MCF 10A (cell line): ENCODE measurements around the gene CLEC2D. TPM values are rescaled to one million over a fixed set of nuclear protein-coding genes. Genes with fewer than 3 reads are reported as not detected.

Experiments used
- BruUV-seq: library from RNA; stranded (reverse); fragments of 400-500 nt; replicated peaks from 2 replicates; lab custom pipeline; 2021; lab: Mats Ljungman, UMichigan
- CTCF ChIA-PET: fragments of 300-600 bp; sonication (Branson Sonifier 250); formaldehyde crosslinking; extraction: SDS; loops from one replicate; lab custom pipeline; 2021; ENCODE audit warnings: antibody characterized with exemption, inconsistent platforms; lab: Yijun Ruan, JAX
- POLR2A ChIA-PET: fragments of 300-600, 350-650 bp; sonication (Branson Sonifier 250); formaldehyde crosslinking; extraction: SDS; loops from one replicate; lab custom pipeline; 2020; ENCODE audit warnings: antibody characterized with exemption, inconsistent platforms; lab: Yijun Ruan, JAX
- DNase-seq: peaks from one replicate; pipeline ENCODE4 v3.0.0-alpha.2; 2018; ENCODE audit not compliant: unreplicated experiment
- H3K27ac Mint-ChIP-seq: one replicate; pipeline ENCODE4 v1.8.0; 2022; ENCODE audit warnings: mild to moderate bottlenecking, low read depth, mixed read lengths; ENCODE audit not compliant: unreplicated experiment
- H3K27me3 Mint-ChIP-seq: one replicate; pipeline ENCODE4 v1.8.0; 2022; ENCODE audit warnings: mixed read lengths; ENCODE audit not compliant: insufficient read depth, unreplicated experiment
- H3K36me3 Mint-ChIP-seq: one replicate; pipeline ENCODE4 v1.8.0; 2022; ENCODE audit warnings: mild to moderate bottlenecking, moderate library complexity, mixed read lengths; ENCODE audit not compliant: insufficient read depth, unreplicated experiment
- H3K4me1 Mint-ChIP-seq: one replicate; pipeline ENCODE4 v1.8.0; 2022; ENCODE audit warnings: mixed read lengths; ENCODE audit not compliant: insufficient read depth, unreplicated experiment
- H3K4me3 Mint-ChIP-seq: one replicate; pipeline ENCODE4 v1.8.0; 2022; ENCODE audit warnings: mild to moderate bottlenecking, moderate library complexity, mixed read lengths; ENCODE audit not compliant: unreplicated experiment
- H3K9me3 Mint-ChIP-seq: one replicate; pipeline ENCODE4 v1.8.0; 2022; ENCODE audit warnings: mixed read lengths; ENCODE audit not compliant: unreplicated experiment
- CTCF ChIP-seq: fragments of 200-600 bp; IDR thresholded peaks from one replicate; pipeline ENCODE4 v1.8.0; 2022; ENCODE audit warnings: antibody characterized with exemption, mild to moderate bottlenecking; ENCODE audit not compliant: unreplicated experiment
- intact Hi-C: fragments of 100-400 bp; cut with micrococcal nuclease; formaldehyde crosslinking; loops from 2 replicates; pipeline ENCODE4 v1.14.1; 2022
- total RNA-seq: library from RNA; stranded (reverse); gene quantifications from 2 replicates; pipeline ENCODE4 v1.2.3, GENCODE V29; 2022

CLEC2D gene
- total RNA-seq, 1 experiment from 2014 or later: 5.1 TPM

DNA sequence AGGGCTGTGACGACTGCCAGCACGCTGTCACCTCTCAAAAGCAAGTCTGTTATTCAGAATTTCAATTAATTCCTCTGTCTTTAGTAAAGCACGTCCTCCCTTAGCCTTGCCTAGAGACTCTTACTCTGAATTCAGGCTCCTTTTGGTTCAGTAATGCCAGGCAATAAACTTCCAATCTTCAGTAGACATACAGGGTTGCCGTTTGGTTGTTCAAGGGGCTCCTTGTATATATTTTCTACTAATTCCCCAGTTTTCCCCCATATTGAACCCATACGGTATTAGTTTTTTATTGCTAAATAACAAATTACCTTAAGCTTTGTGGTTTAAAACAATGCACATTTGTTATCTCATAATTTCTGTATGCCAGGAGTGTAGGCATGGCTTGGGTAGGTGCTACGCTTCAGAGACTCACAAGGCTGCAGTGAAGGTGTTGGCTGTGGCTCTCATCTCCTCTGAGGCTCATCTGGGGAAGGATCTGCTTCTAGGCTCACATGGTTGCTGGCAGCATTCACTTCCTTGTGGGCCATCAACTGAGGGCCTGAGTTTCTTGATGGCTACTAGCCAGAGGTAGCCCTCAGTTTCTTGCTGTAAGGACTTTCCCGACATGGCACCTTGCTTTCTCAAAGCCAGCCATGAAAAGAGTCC, 70.7 kb downstream of the CLEC2D start:
- no peak for TF ChIP-seq CTCF
- Mint-ChIP-seq H3K4me1 (peaks cover 8% of the 10 kb centered on the region), H3K9me3 (no peaks in the 10 kb centered on the region), H3K27ac (peak overlapping the region; percentile 69), H3K4me3 (peak overlapping the region; percentile 71), H3K27me3 (no peaks in the 10 kb centered on the region), H3K36me3 (no peaks in the 10 kb centered on the region)
- DNase-seq: no peak
- ChIA-PET CTCF (interaction anchor here (0.7 to 3.7 kb wide), 3 partner anchors 9 to 409 kb away, joined by 4 to 28 read pairs (median 22); no protein-coding TSS in a partner anchor), POLR2A (interaction anchor here (1.1 to 1.3 kb wide), 2 partner anchors 15 to 92 kb away, joined by 4 read pairs; no protein-coding TSS in a partner anchor)
- intact Hi-C loops: no loop called here
- BruUV-seq: no TSS peak

DNA sequence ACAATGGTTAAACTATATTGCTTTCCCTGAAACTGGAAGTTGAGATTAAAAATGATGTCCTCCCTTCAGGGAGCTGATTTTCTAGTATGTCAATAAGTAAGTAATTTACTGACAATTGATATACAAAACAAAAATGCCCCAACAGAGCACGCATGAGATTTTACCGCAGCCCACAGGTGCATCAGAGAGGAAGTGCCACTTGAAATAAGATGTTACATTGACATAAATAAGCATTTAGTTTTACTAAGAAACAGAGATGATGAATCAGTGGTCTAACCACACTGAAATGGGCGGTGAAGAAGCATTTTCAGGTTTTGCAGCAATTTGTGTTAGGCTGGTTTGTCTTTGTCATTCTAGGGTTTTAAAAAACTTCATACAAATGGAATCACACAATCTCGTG, 72.2 kb downstream of the CLEC2D start:
- ChIA-PET CTCF (interaction anchor here (1.7 to 3.6 kb wide), 4 partner anchors 9 to 410 kb away, joined by 6 to 22 read pairs (median 17); no protein-coding TSS in a partner anchor), POLR2A (interaction anchor here (0.8 to 1.9 kb wide), 2 partner anchors 9 to 16 kb away, joined by 3 to 6 read pairs; no protein-coding TSS in a partner anchor)
- Mint-ChIP-seq H3K27ac (no peak overlapping the region), H3K4me3 (no peak overlapping the region), H3K27me3 (no peaks in the 10 kb centered on the region), H3K4me1 (peaks cover 8% of the 10 kb centered on the region), H3K9me3 (no peaks in the 10 kb centered on the region), H3K36me3 (no peaks in the 10 kb centered on the region)
- BruUV-seq: no TSS peak
- intact Hi-C loops: no loop called here
- TF ChIP-seq CTCF: no peak
- no peak for DNase-seq

- Mint-ChIP-seq H3K4me1 (peaks cover 8% of the 10 kb centered on the region), H3K4me3 (no peak overlapping the region), H3K27me3 (no peaks in the 10 kb centered on the region), H3K27ac (no peak overlapping the region), H3K9me3 (no peaks in the 10 kb centered on the region), H3K36me3 (no peaks in the 10 kb centered on the region)
- no TSS peak for BruUV-seq
- ChIA-PET POLR2A (interaction anchor here (0.8 to 1.9 kb wide), 3 partner anchors 8 to 20 kb away, joined by 3 to 6 read pairs (median 4); no protein-coding TSS in a partner anchor), CTCF (interaction anchor here (0.6 to 3.6 kb wide), 33 partner anchors 8 to 1446 kb away, joined by 3 to 22 read pairs (median 4); partner anchors contain the start of gene CLECL1)
- no peak for DNase-seq
- no peak for TF ChIP-seq CTCF
- intact Hi-C loops: no loop called here
Measured at GRCh38 chr12:9742661-9743060, 73.1 kb downstream of the CLEC2D start.

DNA sequence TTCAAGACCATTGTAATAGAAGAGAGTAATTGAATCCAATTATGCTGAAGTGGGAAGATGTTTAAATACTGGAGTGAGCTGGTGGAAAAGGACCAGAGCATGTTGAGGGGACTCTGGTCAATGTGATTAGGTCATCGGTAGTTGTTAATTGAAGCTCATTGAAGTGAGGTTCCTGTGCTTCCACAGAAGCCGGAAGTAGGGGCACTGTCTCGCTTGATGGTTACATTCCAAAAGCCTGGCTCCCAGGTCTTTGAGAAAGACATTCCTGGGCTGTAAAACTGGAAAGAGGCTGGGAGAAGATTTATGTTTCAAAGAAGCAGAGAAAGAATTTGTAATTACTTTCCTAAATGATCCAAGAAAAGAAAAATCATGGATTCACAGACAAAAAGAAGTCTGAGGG, 75.7 kb downstream of the CLEC2D start:
- Mint-ChIP-seq H3K36me3 (no peaks in the 10 kb centered on the region), H3K9me3 (no peaks in the 10 kb centered on the region), H3K27me3 (no peaks in the 10 kb centered on the region), H3K27ac (no peak overlapping the region), H3K4me3 (no peak overlapping the region), H3K4me1 (peaks cover 6% of the 10 kb centered on the region)
- no TSS peak for BruUV-seq
- ChIA-PET POLR2A (interaction anchor here (0.7 kb wide), 1 partner anchor 392 kb away, joined by 3 read pairs; no protein-coding TSS in a partner anchor), CTCF (interaction anchor here (0.5 to 3.3 kb wide), 6 partner anchors 15 to 1187 kb away, joined by 3 to 14 read pairs (median 4); no protein-coding TSS in a partner anchor)
- TF ChIP-seq CTCF: no peak
- intact Hi-C loops: loop anchor here (5.0 kb wide), 1 partner anchor 67 kb away; no protein-coding TSS in a partner anchor
- DNase-seq: no peak

Other genes with a start within 250 kb of the CLEC2D start
- gene KLRB1, start 61.8 kb upstream of the CLEC2D start, total RNA-seq: not detected in 2 replicates
- gene CLECL1, start 63.4 kb downstream of the CLEC2D start, total RNA-seq: not detected in 2 replicates
- not detected in 2 replicates for gene CD69, start 91.2 kb downstream of the CLEC2D start, total RNA-seq
- gene KLRF1, start 157.8 kb downstream of the CLEC2D start, total RNA-seq: not detected in 2 replicates
- 1.8 and 2.2 TPM in 2 replicates for gene CLEC2B, start 199.6 kb downstream of the CLEC2D start, total RNA-seq
- gene KLRF2, start 211.8 kb downstream of the CLEC2D start, total RNA-seq: not detected in 2 replicates